Astrocyte (in vitro differentiated cells and primary cell): Measurements from ENCODE around the gene IL2. TPM values are rescaled to one million over a fixed set of nuclear protein-coding genes. Genes with fewer than 3 reads are reported as not detected.

Source experiments
- DNase-seq: peaks from one replicate; pipeline ENCODE4 v3.0.0-alpha.2; 2010; ENCODE audit warnings: low read depth
- FAIRE-seq: peaks from 2 replicates; lab custom pipeline; 2011; peaks lifted over from hg19 to GRCh38; lab: Jason Lieb, UNC
- H2AFZ ChIP-seq: 2 replicates; pipeline ENCODE4 v1.6.0; 2012; ENCODE audit warnings: low read depth, low read length, inconsistent platforms
- H3K27ac ChIP-seq: 2 replicates; pipeline ENCODE4 v1.5.1; 2011; ENCODE audit warnings: low read depth, low read length, inconsistent platforms
- H3K27me3 ChIP-seq: 2 replicates; pipeline ENCODE4 v1.6.0; 2011; ENCODE audit warnings: low read length, inconsistent platforms; ENCODE audit not compliant: insufficient read depth
- H3K36me3 ChIP-seq: 2 replicates; pipeline ENCODE4 v1.5.1; 2011; ENCODE audit warnings: low read length, inconsistent platforms; ENCODE audit not compliant: insufficient read depth
- H3K4me1 ChIP-seq: 2 replicates; pipeline ENCODE4 v1.5.1; 2011; ENCODE audit warnings: low read length, inconsistent platforms; ENCODE audit not compliant: insufficient read depth
- H3K4me2 ChIP-seq: 2 replicates; pipeline ENCODE4 v1.6.0; 2012; ENCODE audit warnings: low read length, inconsistent platforms
- H3K4me3 ChIP-seq: 2 replicates; pipeline ENCODE4 v1.5.1; 2011; ENCODE audit warnings: low read depth, mild to moderate bottlenecking, low read length, inconsistent platforms; ENCODE audit not compliant: insufficient read depth
- H3K79me2 ChIP-seq: 2 replicates; pipeline ENCODE4 v1.6.0; 2012; ENCODE audit warnings: mild to moderate bottlenecking, low read length, inconsistent platforms; ENCODE audit not compliant: insufficient read depth
- H3K9ac ChIP-seq: 2 replicates; pipeline ENCODE4 v1.6.0; 2012; ENCODE audit warnings: mild to moderate bottlenecking, low read length, inconsistent platforms
- H3K9me3 ChIP-seq: 2 replicates; pipeline ENCODE4 v1.5.1; 2012; ENCODE audit warnings: low read depth, mild to moderate bottlenecking, low read length, inconsistent platforms; ENCODE audit not compliant: insufficient read depth
- H4K20me1 ChIP-seq: 2 replicates; pipeline ENCODE4 v1.6.0; 2012; ENCODE audit warnings: low read length, inconsistent platforms; ENCODE audit not compliant: insufficient read depth
- H3K27ac Mint-ChIP-seq: one replicate; pipeline ENCODE4 v1.8.0; 2021; ENCODE audit warnings: mild to moderate bottlenecking, mixed read lengths; ENCODE audit not compliant: unreplicated experiment
- H3K27me3 Mint-ChIP-seq: one replicate; pipeline ENCODE4 v1.8.0; 2021; ENCODE audit warnings: low read depth, mixed read lengths; ENCODE audit not compliant: unreplicated experiment
- H3K36me3 Mint-ChIP-seq: one replicate; pipeline ENCODE4 v1.8.0; 2021; ENCODE audit warnings: low read depth, mixed read lengths; ENCODE audit not compliant: unreplicated experiment
- H3K4me1 Mint-ChIP-seq: one replicate; pipeline ENCODE4 v1.8.0; 2021; ENCODE audit warnings: low read depth, mixed read lengths; ENCODE audit not compliant: unreplicated experiment
- H3K4me3 Mint-ChIP-seq: one replicate; pipeline ENCODE4 v1.8.0; 2021; ENCODE audit warnings: mild to moderate bottlenecking, moderate library complexity, mixed read lengths; ENCODE audit not compliant: unreplicated experiment
- H3K9me3 Mint-ChIP-seq: one replicate; pipeline ENCODE4 v1.8.0; 2021; ENCODE audit warnings: mild to moderate bottlenecking, mixed read lengths; ENCODE audit not compliant: unreplicated experiment
- CTCF ChIP-seq: IDR thresholded peaks from 2 replicates; pipeline ENCODE4 v1.5.1; 2011; ENCODE audit warnings: low read depth, mild to moderate bottlenecking, inconsistent platforms, low read length, moderate library complexity; ENCODE audit not compliant: insufficient read depth
- EZH2 ChIP-seq: IDR thresholded peaks from 2 replicates; pipeline ENCODE4 v1.6.1; 2012; ENCODE audit warnings: mild to moderate bottlenecking, low read length, inconsistent platforms; ENCODE audit not compliant: insufficient read depth
- total RNA-seq: library from RNA; stranded (reverse); gene quantifications from 2 replicates; pipeline ENCODE4 v1.2.1, GENCODE V29; 2021

The IL2 gene
- total RNA-seq, 1 donor from 2014 or later = not detected

DNA sequence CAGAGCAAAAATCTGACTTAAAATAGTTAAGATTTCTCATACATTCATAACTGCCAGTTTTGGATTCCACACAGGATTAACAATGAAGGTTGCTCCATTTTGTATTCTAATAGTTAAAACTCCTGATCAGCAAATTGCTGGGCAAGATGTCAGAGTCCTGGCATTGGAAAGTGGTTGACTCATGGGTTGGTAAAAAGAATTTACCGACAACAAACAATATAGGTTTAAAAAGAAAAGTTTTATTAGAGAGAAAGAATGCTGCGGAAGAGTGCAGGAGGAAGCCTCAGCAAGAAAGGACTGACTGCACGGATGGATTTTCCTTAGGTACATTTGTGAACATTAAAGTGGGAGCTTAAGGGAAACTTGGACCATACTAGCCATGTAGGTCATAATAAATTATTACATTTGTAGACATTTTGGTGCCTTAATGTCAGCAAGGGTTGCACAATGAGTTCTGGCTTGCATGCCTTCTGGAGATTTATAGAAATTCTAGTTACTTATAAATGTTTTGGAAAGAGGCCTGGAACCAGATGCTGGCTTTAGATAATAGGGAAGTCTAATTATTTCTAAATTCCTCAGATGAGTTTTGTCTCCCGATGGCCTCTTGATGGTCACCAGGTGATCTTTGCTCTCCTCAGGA, 25.4 kb upstream of the IL2 start:
- no peak for TF ChIP-seq EZH2
- no peak for TF ChIP-seq CTCF
- Histone ChIP-seq H3K4me1 (no peaks in the 10 kb centered on the region), H3K27me3 (no peaks in the 10 kb centered on the region), H3K4me3 (no peak overlapping the region), H3K79me2 (no peaks in the 10 kb centered on the region), H4K20me1 (no peaks in the 10 kb centered on the region), H3K36me3 (no peaks in the 10 kb centered on the region), H2AFZ (no peak overlapping the region), H3K9ac (no peak overlapping the region), H3K9me3 (no peaks in the 10 kb centered on the region), H3K27ac (no peak overlapping the region), H3K4me2 (no peak overlapping the region)
- no peak overlapping the region for H3K27ac Mint-ChIP-seq
- DNase-seq (no peak), FAIRE-seq (no peak)
- no peaks in the 10 kb centered on the region for H3K27me3 Mint-ChIP-seq
- no peak overlapping the region for H3K4me3 Mint-ChIP-seq
- H3K36me3 Mint-ChIP-seq = no peaks in the 10 kb centered on the region
- H3K4me1 Mint-ChIP-seq = no peaks in the 10 kb centered on the region
- no peaks in the 10 kb centered on the region for H3K9me3 Mint-ChIP-seq

GRCh38 chr4:122480655-122481487, 24.3 kb upstream of the IL2 start:
- H4K20me1 ChIP-seq = no peaks in the 10 kb centered on the region
- H2AFZ ChIP-seq = no peak overlapping the region
- FAIRE-seq = no peak
- H3K27ac ChIP-seq = no peak overlapping the region
- no peak overlapping the region for H3K4me2 ChIP-seq
- no peaks in the 10 kb centered on the region for H3K36me3 ChIP-seq
- no peak for TF ChIP-seq CTCF
- no peak for TF ChIP-seq EZH2
- H3K9me3 ChIP-seq = no peaks in the 10 kb centered on the region
- Mint-ChIP-seq H3K36me3 (no peaks in the 10 kb centered on the region), H3K27me3 (no peaks in the 10 kb centered on the region), H3K27ac (no peak overlapping the region), H3K4me3 (no peak overlapping the region), H3K4me1 (no peaks in the 10 kb centered on the region), H3K9me3 (no peaks in the 10 kb centered on the region)
- no peak overlapping the region for H3K4me3 ChIP-seq
- no peaks in the 10 kb centered on the region for H3K4me1 ChIP-seq
- DNase-seq = no peak
- no peaks in the 10 kb centered on the region for H3K79me2 ChIP-seq
- H3K9ac ChIP-seq = no peak overlapping the region
- no peaks in the 10 kb centered on the region for H3K27me3 ChIP-seq
